Ishikawa (cell line): ENCODE measurements around the gene GSTM3.

Experiments
- EGR1 ChIP-seq: IDR thresholded peaks from 2 replicates; pipeline ENCODE4 v1.6.1; 2012
- YY1 ChIP-seq: IDR thresholded peaks from 2 replicates; pipeline ENCODE4 v1.6.1; 2012; ENCODE audit warnings: low read depth

DNA sequence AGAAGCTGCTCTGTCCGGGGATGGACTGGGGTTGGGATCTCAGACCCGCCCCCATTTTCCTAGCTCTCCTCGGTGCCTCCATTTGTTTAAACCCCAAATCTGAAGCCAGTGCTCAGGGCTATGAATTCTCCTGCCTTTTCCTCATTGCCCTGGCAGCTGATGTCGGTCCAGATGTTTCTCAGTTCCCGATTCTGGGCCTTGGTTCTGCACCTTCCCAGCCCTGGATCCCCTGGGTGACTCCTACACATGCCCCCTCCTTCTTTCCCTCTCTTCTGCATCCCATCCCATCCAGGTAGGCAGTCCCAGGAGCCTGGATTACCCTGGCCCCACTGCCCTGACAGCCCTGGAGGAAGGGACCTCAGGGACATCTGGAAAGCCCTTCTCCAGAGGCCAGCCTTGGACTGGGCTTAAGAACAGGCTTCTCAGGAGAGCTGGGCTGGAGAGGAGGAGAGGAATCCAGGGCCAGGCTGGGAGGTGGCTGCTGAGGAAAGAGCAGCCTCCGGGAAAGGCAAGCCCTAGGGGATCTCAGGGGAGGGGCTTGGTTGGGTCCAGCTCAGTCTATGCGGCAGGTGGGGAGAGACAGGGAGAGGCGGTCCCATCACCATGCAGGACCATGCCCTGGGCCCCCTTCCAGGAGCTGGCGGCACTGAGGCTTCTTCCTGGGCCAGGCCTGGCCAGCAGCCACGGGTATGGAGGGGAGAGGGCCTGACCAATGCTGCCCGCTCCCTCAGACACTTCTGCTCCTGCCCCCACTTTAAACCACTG is 29.7 kb upstream of the GSTM3 start:
- TF ChIP-seq YY1 (no peak), EGR1 (no peak)
